GM15510 (cell line): ENCODE measurements around the gene BEND3.

Source experiments
- POLR2A ChIP-seq: IDR thresholded peaks from 3 replicates; pipeline ENCODE4 v1.6.1; 2011; ENCODE audit warnings: borderline replicate concordance; ENCODE audit not compliant: insufficient read length; ENCODE audit errors: extremely low read depth

Gene BEND3

DNA sequence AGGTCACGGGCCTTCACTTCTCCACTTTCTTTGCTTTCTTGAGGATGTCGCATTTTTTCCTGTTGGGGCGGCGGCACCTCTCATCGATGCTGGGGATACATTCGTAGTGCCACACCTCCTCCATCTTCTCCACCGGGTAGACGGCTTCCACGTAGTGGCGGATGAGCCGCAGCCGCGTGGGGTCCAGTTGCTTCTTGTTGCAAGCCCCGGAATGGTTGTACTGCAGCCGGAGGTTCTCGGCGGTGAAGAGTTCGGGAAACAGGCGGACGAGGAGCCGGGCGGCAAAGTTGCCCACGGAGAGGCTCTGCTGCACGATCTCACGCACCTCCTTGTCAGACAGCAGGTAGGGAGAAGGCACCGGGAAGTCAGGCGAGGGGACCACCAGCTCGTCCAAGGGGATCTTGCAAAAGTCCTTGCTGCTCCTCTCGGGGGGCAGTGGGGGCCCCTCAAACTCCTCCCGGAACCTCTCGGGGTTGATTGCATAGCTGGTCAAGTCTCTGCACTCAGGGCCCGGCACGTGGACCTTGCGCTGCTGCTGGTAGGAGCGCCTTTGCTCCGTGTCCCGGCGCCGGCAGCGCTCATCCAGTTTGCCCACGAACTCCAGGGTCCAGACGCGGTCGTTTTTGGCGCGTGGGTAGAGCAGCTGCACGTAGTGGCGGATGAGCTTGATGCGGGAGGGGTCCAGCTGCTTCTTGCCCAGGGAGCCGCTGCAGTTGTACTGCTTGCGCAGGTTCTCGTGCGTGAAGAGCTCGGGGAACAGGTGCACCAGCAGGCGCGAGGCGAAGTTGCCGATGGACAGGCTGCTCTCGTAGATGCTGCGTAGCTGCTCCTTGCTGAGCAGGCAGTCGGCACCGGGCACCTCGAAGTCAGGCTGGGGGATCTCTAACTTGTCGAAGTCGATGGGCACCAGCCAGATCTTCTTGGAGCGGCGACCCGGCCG is 46.4 kb downstream of the BEND3 start:
- TF ChIP-seq POLR2A = no peak

- no peak for TF ChIP-seq POLR2A
Measured at GRCh38 chr6:107066697-107067659, 48.3 kb downstream of the BEND3 start.

GRCh38 chr6:107064579-107065065 is 50.7 kb downstream of the BEND3 start:
- no peak for TF ChIP-seq POLR2A

DNA sequence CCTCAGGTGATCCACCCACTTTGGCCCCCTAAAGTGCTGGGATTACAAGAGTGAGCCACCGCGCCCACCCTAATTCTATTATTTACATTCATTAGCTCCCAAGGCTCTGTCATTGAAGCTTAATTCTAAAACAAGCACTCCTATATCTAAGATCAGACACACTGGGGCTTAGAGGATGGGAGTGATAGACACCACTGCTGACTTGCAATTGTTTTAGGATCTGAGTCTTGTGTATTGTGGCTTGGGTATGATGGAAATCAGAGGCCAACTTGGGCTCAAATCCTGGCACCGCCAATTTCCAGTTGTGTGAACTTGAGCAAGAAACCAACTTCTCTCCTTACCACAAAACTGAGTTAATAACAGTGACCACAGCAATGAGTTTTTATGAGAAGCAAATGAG is 52.6 kb downstream of the BEND3 start:
- no peak for TF ChIP-seq POLR2A

DNA sequence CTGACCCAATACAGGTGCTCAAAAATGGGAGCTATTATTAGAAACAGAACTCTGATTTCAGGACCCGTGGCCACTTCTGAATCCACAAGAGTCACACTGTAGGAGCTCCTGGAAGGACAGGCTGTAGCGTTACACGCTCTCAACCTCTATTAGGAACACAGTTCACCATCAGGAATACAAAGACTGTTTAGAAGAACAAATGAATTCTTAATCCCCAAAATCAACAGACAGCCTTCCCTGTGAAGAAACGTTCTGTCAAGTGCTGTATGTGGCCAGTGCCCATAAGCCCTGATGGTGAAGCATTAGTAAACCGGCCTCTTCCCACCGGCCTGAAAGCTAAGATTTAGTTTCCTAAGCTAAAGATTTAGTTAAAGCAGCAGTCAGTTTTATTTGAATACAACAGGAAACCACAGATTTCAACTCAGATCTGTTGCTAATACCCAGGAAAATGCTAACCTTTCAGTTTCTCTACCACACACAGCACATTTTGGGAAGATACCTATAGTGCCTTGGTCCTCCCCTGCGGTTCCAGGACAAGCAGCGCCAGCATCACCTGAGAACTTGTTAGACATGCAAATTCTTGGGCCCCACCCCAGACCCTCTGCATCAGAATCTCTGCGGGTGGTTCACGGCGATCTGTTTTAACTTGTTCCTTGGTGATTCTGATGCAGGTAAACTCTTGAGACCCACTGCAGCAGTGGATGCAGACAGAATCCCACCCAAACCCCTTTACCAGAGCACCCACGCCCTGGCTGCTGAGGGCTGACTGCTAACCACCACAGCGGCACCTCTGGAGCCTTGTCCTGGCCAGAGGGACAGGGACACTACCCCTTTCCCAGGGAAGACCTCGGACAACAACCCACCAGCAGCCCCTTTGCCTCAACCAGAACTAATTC is 53.9 kb downstream of the BEND3 start:
- no peak for TF ChIP-seq POLR2A

DNA sequence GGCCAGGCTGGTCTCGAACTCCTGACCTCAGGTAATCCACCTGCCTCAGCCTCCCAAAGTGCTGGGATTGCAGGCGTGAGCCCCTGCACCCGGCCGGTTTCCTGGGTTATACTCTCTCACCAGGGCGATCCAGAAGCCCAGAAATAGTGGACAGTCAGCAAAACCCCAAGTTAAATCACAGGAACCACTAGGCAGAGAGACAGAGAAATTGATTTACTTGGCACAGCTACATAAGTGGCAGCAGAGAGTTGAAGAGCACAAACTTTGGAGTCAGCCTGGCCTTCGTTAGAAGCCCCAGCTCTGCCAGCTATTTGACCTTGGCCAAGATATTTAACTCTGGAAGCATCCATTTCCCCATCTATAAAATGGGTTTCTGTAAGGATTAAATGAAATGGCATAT is 54.6 kb downstream of the BEND3 start:
- no peak for TF ChIP-seq POLR2A

GRCh38 chr6:107059606-107060005 is 55.7 kb downstream of the BEND3 start:
- no peak for TF ChIP-seq POLR2A

GRCh38 chr6:107057679-107058078 is 57.6 kb downstream of the BEND3 start:
- no peak for TF ChIP-seq POLR2A

DNA sequence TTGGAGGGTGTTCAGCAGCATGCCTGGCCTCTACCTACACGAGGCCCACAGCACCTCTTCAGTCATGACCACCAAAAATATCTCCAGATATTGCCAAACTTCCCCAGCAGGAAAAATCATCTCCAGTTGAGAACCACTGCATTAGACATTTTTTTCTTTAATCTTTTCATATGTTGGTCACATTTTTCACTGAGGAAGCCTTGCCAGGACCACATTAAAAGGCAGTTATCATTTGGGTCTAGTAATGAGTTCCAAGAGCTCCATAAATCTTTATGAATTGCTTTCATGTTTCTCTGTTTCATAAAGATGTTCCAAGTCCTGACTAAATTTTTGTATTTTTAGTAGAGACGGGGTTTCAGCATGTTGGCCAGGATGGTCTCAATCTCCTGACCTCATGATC is 58.5 kb downstream of the BEND3 start:
- no peak for TF ChIP-seq POLR2A

DNA sequence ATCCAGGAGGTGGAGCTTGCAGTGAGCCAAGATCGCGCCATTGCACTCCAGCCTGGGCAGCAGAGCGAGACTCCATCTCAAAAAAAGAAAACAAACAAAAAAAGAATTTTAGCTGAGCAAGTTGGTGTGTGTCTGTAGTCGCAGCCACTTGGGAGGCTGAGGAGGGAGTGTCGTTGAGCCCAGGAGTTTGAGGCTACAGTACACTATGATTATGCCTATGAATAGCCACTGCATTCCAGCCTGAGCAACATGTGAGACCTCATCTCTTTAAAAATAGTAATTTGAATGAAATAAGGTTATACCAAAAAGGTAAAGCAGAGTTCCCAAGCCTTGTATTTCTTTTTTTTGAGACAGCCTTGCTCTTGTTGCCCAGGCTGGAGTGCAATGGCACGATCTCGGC is 67.5 kb downstream of the BEND3 start:
- no peak for TF ChIP-seq POLR2A

- no peak for TF ChIP-seq POLR2A
Measured at GRCh38 chr6:107045826-107046675, 69.3 kb downstream of the BEND3 start.

- TF ChIP-seq POLR2A = no peak
Measured at GRCh38 chr6:107033126-107033525, 82.2 kb downstream of the BEND3 start.

- TF ChIP-seq POLR2A = no peak
Measured at GRCh38 chr6:107032051-107032450, 83.3 kb downstream of the BEND3 start.

- TF ChIP-seq POLR2A = no peak
Measured at GRCh38 chr6:107030151-107030550, 85.2 kb downstream of the BEND3 start.

- TF ChIP-seq POLR2A = no peak
Measured at GRCh38 chr6:107026965-107027364, 88.3 kb downstream of the BEND3 start.
